ENCODE data around the gene JHY. TPM values are rescaled to one million over a fixed set of nuclear protein-coding genes. Genes with fewer than 3 reads are reported as not detected.

JHY gene
- total and polyA plus RNA-seq, 8 donors, result 0.45 to 13.4 (median 1.4) TPM; not detected in 1

- TF ChIP-seq POLR2AphosphoS5 (IDR thresholded peaks at IDR 0.05) (no peak), POLR2A (IDR thresholded peaks at IDR 0.05) (no peak), EP300 (IDR thresholded peaks at IDR 0.05) (no peak), CTCF (IDR thresholded peaks at IDR 0.05) (no peak)
- intact Hi-C loops (cut with DNase I; ENCODE audit: low total_unique reads), result no loop called here
- 80 to 92% (median 87%) methylated on average over 4 of the region's 4 CpGs for WGBS, 5 donors
- H3K36me3 ChIP-seq, result peaks cover 0 to 7% (median 0%) of the 10 kb centered on the region in 4 donors
- no peak overlapping the region for H3K4me3 ChIP-seq
- no peaks in the 10 kb centered on the region for H3K4me1 ChIP-seq
- H3K9me3 ChIP-seq, result no peaks in the 10 kb centered on the region
- H3K27ac ChIP-seq, result no peak overlapping the region
- DNase-seq, result no peak
- no peaks in the 10 kb centered on the region for H3K27me3 ChIP-seq
These were observed 71.9 kb downstream of the JHY start for GRCh38 chr11:122954455-122954854.

- 64 to 79% (median 69%) methylated on average over 4 of the region's 4 CpGs for WGBS, 5 donors
- H3K27me3 ChIP-seq, result peaks cover 0 to 27% (median 7%) of the 10 kb centered on the region in 3 donors
- H3K27ac ChIP-seq, result no peak overlapping the region
- intact Hi-C loops (cut with DNase I; ENCODE audit: low total_unique reads), result no loop called here
- no peaks in the 10 kb centered on the region for H3K4me1 ChIP-seq
- no peaks in the 10 kb centered on the region for H3K36me3 ChIP-seq
- TF ChIP-seq POLR2A (IDR thresholded peaks at IDR 0.05) (no peak), CTCF (IDR thresholded peaks at IDR 0.05) (no peak), EP300 (IDR thresholded peaks at IDR 0.05) (no peak), POLR2AphosphoS5 (IDR thresholded peaks at IDR 0.05) (no peak)
- no peak for DNase-seq
- H3K4me3 ChIP-seq, result no peak overlapping the region
- H3K9me3 ChIP-seq, result no peaks in the 10 kb centered on the region
These were observed 81.4 kb downstream of the JHY start for GRCh38 chr11:122963961-122964360.

- H3K36me3 ChIP-seq, result no peaks in the 10 kb centered on the region
- 9 to 15% (median 10%) methylated on average over 21 of the region's 21 CpGs for WGBS, 5 donors
- H3K9me3 ChIP-seq, result peaks cover 0 to 6% (median 0%) of the 10 kb centered on the region in 4 donors
- intact Hi-C loops (cut with DNase I; ENCODE audit: low total_unique reads), result no loop called here
- TF ChIP-seq POLR2AphosphoS5 (IDR thresholded peaks at IDR 0.05), result no peak
- no peak for TF ChIP-seq POLR2A (IDR thresholded peaks at IDR 0.05)
- no peak overlapping the region for H3K27ac ChIP-seq
- H3K27me3 ChIP-seq, result peaks cover 36 to 88% (median 68%) of the 10 kb centered on the region in 3 donors
- DNase-seq, result no peak
- peaks cover 0 to 31% (median 17%) of the 10 kb centered on the region in 4 donors for H3K4me1 ChIP-seq
- no peak overlapping the region for H3K4me3 ChIP-seq
These were observed 93.6 kb downstream of the JHY start for GRCh38 chr11:122976061-122976733.

- peaks cover 0 to 6% (median 0%) of the 10 kb centered on the region in 4 donors for H3K9me3 ChIP-seq
- H3K36me3 ChIP-seq, result no peaks in the 10 kb centered on the region
- TF ChIP-seq EP300 (IDR thresholded peaks at IDR 0.05) (no peak), POLR2AphosphoS5 (IDR thresholded peaks at IDR 0.05) (no peak), POLR2A (IDR thresholded peaks at IDR 0.05) (no peak), CTCF (IDR thresholded peaks at IDR 0.05) (no peak)
- peaks cover 40 to 89% (median 75%) of the 10 kb centered on the region in 3 donors for H3K27me3 ChIP-seq
- H3K4me3 ChIP-seq, result peak overlapping the region in 2 of 4 donors; percentile 15 to 31
- no peak overlapping the region for H3K27ac ChIP-seq
- DNase-seq, result no peak
- WGBS, 5 donors, result 4 to 10% (median 6%) methylated on average over 45 to 50 of the region's 50 CpGs
- intact Hi-C loops (cut with DNase I; ENCODE audit: low total_unique reads), result no loop called here
- peaks cover 4 to 36% (median 17%) of the 10 kb centered on the region in 4 donors for H3K4me1 ChIP-seq
These were observed 94.3 kb downstream of the JHY start for GRCh38 chr11:122976734-122977469.

All from stomach (tissue), 9 donors.